PC-3 (cell line): ENCODE results near the gene F5. TPM values are rescaled to one million over a fixed set of nuclear protein-coding genes. Genes with fewer than 3 reads are reported as not detected.

Source experiments
- ATAC-seq: fragments of 200-7000 bp; cut with Tn5 transposase; 2 replicates; pipeline ENCODE4 v1.9.1; 2020; ENCODE audit warnings: mild to moderate bottlenecking, moderate library complexity
- BruUV-seq: library from RNA; stranded (reverse); fragments of 400-500 nt; replicated peaks from 2 replicates; lab custom pipeline; 2021; lab: Mats Ljungman, UMichigan
- CTCF ChIA-PET: fragments of 300-600 bp; sonication (Branson Sonifier 250); formaldehyde crosslinking; loops from one replicate; lab custom pipeline; 2022; ENCODE audit warnings: antibody characterized with exemption; lab: Charles Lee
- POLR2A ChIA-PET: fragments of 300-600 bp; sonication (Branson Sonifier 250); formaldehyde crosslinking; loops from one replicate; lab custom pipeline; 2022; ENCODE audit warnings: antibody characterized with exemption; ENCODE audit not compliant: unreplicated experiment; lab: Charles Lee
- DNase-seq: peaks from one replicate; pipeline ENCODE4 v3.0.0-alpha.2; 2015
- H2AFZ ChIP-seq: fragments of 300-600 bp; sonication (generic); 2 replicates; pipeline ENCODE4 v1.6.0; 2016; ENCODE audit warnings: antibody characterized with exemption, low read length
- H3F3A ChIP-seq: fragments of 300-600 bp; sonication (generic); one replicate; pipeline ENCODE4 v1.6.0; 2017; ENCODE audit warnings: antibody characterized with exemption, low read length, control low read depth, mild to moderate bottlenecking; ENCODE audit not compliant: unreplicated experiment
- H3K27ac ChIP-seq: fragments of 300-600 bp; sonication (generic); 2 replicates; pipeline ENCODE4 v1.5.1; 2016; ENCODE audit warnings: mild to moderate bottlenecking, low read length
- H3K27me3 ChIP-seq: fragments of 300-600 bp; sonication (generic); 2 replicates; pipeline ENCODE4 v1.6.1; 2016; ENCODE audit warnings: low read length, mixed read lengths
- H3K36me3 ChIP-seq: fragments of 300-600 bp; sonication (generic); 2 replicates; pipeline ENCODE4 v1.6.1; 2016; ENCODE audit warnings: low read depth, mixed run types, low read length, mixed read lengths
- H3K4me1 ChIP-seq: fragments of 300-600 bp; sonication (generic); 2 replicates; pipeline ENCODE4 v1.5.1; 2016; ENCODE audit warnings: low read length; ENCODE audit not compliant: insufficient read depth
- H3K4me2 ChIP-seq: fragments of 300-600 bp; sonication (generic); 2 replicates; pipeline ENCODE4 v1.6.0; 2016; ENCODE audit warnings: low read length
- H3K4me3 ChIP-seq: fragments of 300-600 bp; sonication (generic); 2 replicates; pipeline ENCODE4 v1.5.1; 2016; ENCODE audit warnings: mild to moderate bottlenecking, low read length, mixed read lengths
- H3K79me2 ChIP-seq: fragments of 300-600 bp; sonication (generic); 2 replicates; pipeline ENCODE4 v1.6.1; 2017; ENCODE audit warnings: low read length, mixed read lengths
- H3K9ac ChIP-seq: fragments of 300-600 bp; sonication (generic); 2 replicates; pipeline ENCODE4 v1.6.0; 2016; ENCODE audit warnings: mild to moderate bottlenecking, low read length
- H3K9me2 ChIP-seq: fragments of 300-600 bp; sonication (generic); replicated peaks from 2 replicates; pipeline ENCODE4 v1.6.1; 2016; ENCODE audit warnings: mixed run types, low read length, mixed read lengths
- H3K9me3 ChIP-seq: fragments of 300-600 bp; sonication (generic); 2 replicates; pipeline ENCODE4 v1.6.1; 2016; ENCODE audit warnings: low read length, mixed read lengths
- H4K20me1 ChIP-seq: fragments of 300-600 bp; sonication (generic); 2 replicates; pipeline ENCODE4 v1.6.1; 2016; ENCODE audit warnings: low read length, mixed read lengths
- EZH2 ChIP-seq: fragments of 300-600 bp; sonication (generic); IDR thresholded peaks from one replicate; pipeline ENCODE4 v1.6.1; 2017; ENCODE audit warnings: antibody characterized with exemption, mild to moderate bottlenecking, low read length; ENCODE audit not compliant: unreplicated experiment
- EZH2phosphoT487 ChIP-seq: fragments of 300-600 bp; sonication (generic); IDR thresholded peaks from 2 replicates; pipeline ENCODE4 v1.6.1; 2018; ENCODE audit warnings: mild to moderate bottlenecking, antibody characterized with exemption, low read length, borderline replicate concordance
- intact Hi-C: fragments of 100-400 bp; cut with micrococcal nuclease; formaldehyde crosslinking; loops from 2 replicates; pipeline ENCODE4 v1.9.0; 2023
- total RNA-seq: library from RNA; depleted of rRNA; stranded (reverse); fragments of >200 nt; gene quantifications from 2 replicates; pipeline ENCODE4 v1.2.3, GENCODE V29; 2014
- TF ChIP-seq, protein P1 (sequence below): fragments of 300-600 bp; sonication (generic); conservative IDR thresholded peaks from 2 replicates; pipeline ENCODE4 v1.5.1; 2017; ENCODE audit warnings: antibody characterized with exemption, low read depth, mild to moderate bottlenecking, low read length

The F5 gene
- total RNA-seq, 1 experiment from 2014 or later: not detected

DNA sequence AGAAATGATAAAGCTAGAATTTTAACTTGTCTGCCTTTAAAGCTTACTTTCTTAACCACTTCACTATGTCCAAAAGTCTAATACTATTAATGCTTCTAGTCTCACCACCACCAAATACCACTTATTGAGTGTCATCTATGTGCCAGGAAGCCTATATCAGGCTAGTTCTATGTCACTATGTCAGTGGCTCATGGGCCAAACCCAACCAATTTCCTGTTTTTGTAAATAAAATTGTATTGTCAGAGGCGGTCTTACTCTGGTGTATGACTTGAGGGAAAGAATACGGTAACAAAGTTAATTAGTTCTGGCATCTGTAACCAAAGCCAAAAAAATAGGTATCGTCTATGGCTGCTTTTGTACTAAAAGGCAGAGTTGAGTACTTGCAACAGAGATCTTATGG is 14.8 kb downstream of the F5 start:
- Histone ChIP-seq H3K4me2 (no peak overlapping the region), H3K27me3 (no peaks in the 10 kb centered on the region), H2AFZ (no peak overlapping the region), H3K9me2 (no peaks in the 10 kb centered on the region), H3K27ac (peak overlapping the region; percentile 26), H3K4me3 (no peak overlapping the region), H3F3A (no peaks in the 10 kb centered on the region), H3K9me3 (no peaks in the 10 kb centered on the region), H4K20me1 (no peaks in the 10 kb centered on the region), H3K36me3 (no peaks in the 10 kb centered on the region), H3K79me2 (no peaks in the 10 kb centered on the region), H3K4me1 (peaks cover 46% of the 10 kb centered on the region), H3K9ac (no peak overlapping the region)
- BruUV-seq: no TSS peak
- DNase-seq (no peak), ATAC-seq (no peak)
- CTCF ChIA-PET: no interaction called here
- intact Hi-C loops: no loop called here
- TF ChIP-seq, protein P1, sequence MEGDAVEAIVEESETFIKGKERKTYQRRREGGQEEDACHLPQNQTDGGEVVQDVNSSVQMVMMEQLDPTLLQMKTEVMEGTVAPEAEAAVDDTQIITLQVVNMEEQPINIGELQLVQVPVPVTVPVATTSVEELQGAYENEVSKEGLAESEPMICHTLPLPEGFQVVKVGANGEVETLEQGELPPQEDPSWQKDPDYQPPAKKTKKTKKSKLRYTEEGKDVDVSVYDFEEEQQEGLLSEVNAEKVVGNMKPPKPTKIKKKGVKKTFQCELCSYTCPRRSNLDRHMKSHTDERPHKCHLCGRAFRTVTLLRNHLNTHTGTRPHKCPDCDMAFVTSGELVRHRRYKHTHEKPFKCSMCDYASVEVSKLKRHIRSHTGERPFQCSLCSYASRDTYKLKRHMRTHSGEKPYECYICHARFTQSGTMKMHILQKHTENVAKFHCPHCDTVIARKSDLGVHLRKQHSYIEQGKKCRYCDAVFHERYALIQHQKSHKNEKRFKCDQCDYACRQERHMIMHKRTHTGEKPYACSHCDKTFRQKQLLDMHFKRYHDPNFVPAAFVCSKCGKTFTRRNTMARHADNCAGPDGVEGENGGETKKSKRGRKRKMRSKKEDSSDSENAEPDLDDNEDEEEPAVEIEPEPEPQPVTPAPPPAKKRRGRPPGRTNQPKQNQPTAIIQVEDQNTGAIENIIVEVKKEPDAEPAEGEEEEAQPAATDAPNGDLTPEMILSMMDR: no peak
- TF ChIP-seq EZH2phosphoT487 (no peak), EZH2 (no peak)
- POLR2A ChIA-PET: no interaction called here

DNA sequence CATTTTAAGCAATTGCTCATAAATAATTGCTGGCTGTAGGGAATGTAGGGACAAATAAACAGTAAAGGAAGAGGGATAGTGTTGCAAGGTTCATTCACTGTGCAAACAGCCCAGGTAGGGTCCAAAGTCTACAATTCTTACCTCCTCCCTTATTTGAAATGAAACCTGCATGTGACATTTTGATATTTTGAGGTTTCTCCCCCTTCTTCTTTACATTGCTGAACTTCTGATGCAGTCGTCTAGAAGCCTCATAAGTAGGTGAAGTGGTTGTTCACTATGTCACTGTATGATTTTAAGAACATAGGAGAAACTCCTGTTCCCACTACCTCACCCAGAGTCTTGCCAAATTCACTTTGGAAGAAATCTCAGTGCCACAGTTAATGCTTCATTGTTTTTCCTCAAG is 16.1 kb downstream of the F5 start:
- peak overlapping the region; percentile 46 for H3K4me2 ChIP-seq
- ChIA-PET POLR2A (no interaction called here), CTCF (no interaction called here)
- no TSS peak for BruUV-seq
- H3K27ac ChIP-seq: peak overlapping the region; percentile 68
- no peaks in the 10 kb centered on the region for H3K27me3 ChIP-seq
- H3K79me2 ChIP-seq: no peaks in the 10 kb centered on the region
- TF ChIP-seq EZH2phosphoT487: no peak
- TF ChIP-seq, protein P1: no peak
- TF ChIP-seq EZH2: no peak
- no peaks in the 10 kb centered on the region for H4K20me1 ChIP-seq
- no peaks in the 10 kb centered on the region for H3F3A ChIP-seq
- H3K9me3 ChIP-seq: no peaks in the 10 kb centered on the region
- ATAC-seq (peak; percentile 31; the same call in 1 of the 2 replicates), DNase-seq (peak; percentile 82)
- peak overlapping the region; percentile 1; the same call in 1 of the 2 replicates for H3K4me3 ChIP-seq
- no peaks in the 10 kb centered on the region for H3K9me2 ChIP-seq
- H3K4me1 ChIP-seq: peaks cover 58% of the 10 kb centered on the region
- intact Hi-C loops: no loop called here
- no peaks in the 10 kb centered on the region for H3K36me3 ChIP-seq
- peak overlapping the region; percentile 8; the same call in 1 of the 2 replicates for H3K9ac ChIP-seq
- H2AFZ ChIP-seq: no peak overlapping the region

DNA sequence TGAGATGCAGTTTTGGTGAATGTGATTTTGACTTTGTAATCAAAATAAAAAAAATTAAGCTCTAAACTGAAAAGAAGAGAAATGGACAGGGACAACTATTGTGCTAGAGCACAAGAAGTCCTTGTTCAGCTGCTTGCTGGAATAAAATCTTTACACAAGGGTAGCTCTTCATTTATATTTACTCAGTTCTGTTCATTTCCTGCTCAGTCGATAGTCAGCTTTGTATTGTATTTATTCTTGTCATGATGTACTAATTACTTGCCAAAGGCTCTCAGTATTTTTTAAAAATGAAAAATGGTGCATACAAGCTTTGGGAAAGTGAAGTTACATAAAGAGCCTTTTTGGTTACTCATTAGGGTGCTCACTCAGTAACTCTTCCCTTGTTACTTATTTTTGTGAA is 17.8 kb downstream of the F5 start:
- Histone ChIP-seq H3K27ac (0 out of 2 replicates have a peak overlapping the region, but pooled peaks have one; percentile 5), H3K4me2 (peak overlapping the region; percentile 21; the same call in 1 of the 2 replicates), H2AFZ (no peak overlapping the region), H3F3A (no peaks in the 10 kb centered on the region), H3K4me3 (no peak overlapping the region), H3K9ac (no peak overlapping the region), H3K4me1 (peaks cover 59% of the 10 kb centered on the region), H3K36me3 (no peaks in the 10 kb centered on the region), H3K27me3 (no peaks in the 10 kb centered on the region), H3K9me3 (no peaks in the 10 kb centered on the region), H3K79me2 (no peaks in the 10 kb centered on the region), H3K9me2 (no peaks in the 10 kb centered on the region), H4K20me1 (no peaks in the 10 kb centered on the region)
- TF ChIP-seq EZH2phosphoT487 (no peak), EZH2 (no peak)
- TF ChIP-seq, protein P1: no peak
- peak; percentile 57 for ATAC-seq
- no TSS peak for BruUV-seq
- intact Hi-C loops: no loop called here
- peak; percentile 35 for DNase-seq
- ChIA-PET POLR2A (interaction anchor here (0.7 kb wide), 1 partner anchor 628 kb away, joined by 5 read pairs; no protein-coding TSS in a partner anchor), CTCF (no interaction called here)
